Cardiac fibroblast (primary cell): ENCODE results near the gene MAB21L3.

ENCODE experiments used
- DNase-seq, 2 donors: peaks; one replicate each; pipeline versions ENCODE4 v3.0.0 to v3.0.0-alpha.2; 2010; ENCODE audit warnings: low read depth in 2 of 2
- H3K4me3 ChIP-seq, 2 donors: replicated peaks in 1 of 2; 1 replicate in 1 of 2; 2 replicates in 1 of 2; pipeline ENCODE4 v1.5.1; 2011; ENCODE audit warnings: low read depth in 2 of 2, low read length in 2 of 2, mild to moderate bottlenecking in 2 of 2, moderate library complexity in 1 of 2
- TF ChIP-seq, protein P1 (sequence below): IDR thresholded peaks from one replicate; pipeline ENCODE4 v1.5.1; 2011; ENCODE audit warnings: low read depth, mild to moderate bottlenecking, low read length, inconsistent platforms

MAB21L3 gene

DNA sequence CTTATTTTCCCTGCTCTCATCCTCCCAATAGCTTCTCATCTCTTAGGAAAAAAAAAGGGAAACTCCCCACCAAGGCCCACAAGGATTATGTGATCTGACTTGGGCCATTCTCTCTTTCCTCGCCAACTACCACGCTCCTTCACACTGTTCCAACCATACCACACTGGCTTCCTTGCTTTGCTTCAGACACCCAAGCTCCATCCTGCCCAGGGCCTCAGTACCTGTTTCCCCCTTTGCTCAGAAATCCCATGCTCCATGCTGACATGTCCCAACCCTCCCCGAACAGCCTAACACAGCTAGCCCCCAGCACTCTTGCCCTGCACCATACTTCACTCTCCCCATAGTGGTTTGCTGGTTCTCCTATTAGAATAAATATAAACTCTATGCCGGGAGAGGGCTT lies 39.2 kb downstream of the MAB21L3 start:
- TF ChIP-seq, protein P1, sequence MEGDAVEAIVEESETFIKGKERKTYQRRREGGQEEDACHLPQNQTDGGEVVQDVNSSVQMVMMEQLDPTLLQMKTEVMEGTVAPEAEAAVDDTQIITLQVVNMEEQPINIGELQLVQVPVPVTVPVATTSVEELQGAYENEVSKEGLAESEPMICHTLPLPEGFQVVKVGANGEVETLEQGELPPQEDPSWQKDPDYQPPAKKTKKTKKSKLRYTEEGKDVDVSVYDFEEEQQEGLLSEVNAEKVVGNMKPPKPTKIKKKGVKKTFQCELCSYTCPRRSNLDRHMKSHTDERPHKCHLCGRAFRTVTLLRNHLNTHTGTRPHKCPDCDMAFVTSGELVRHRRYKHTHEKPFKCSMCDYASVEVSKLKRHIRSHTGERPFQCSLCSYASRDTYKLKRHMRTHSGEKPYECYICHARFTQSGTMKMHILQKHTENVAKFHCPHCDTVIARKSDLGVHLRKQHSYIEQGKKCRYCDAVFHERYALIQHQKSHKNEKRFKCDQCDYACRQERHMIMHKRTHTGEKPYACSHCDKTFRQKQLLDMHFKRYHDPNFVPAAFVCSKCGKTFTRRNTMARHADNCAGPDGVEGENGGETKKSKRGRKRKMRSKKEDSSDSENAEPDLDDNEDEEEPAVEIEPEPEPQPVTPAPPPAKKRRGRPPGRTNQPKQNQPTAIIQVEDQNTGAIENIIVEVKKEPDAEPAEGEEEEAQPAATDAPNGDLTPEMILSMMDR: no peak
- DNase-seq: no peak

DNA sequence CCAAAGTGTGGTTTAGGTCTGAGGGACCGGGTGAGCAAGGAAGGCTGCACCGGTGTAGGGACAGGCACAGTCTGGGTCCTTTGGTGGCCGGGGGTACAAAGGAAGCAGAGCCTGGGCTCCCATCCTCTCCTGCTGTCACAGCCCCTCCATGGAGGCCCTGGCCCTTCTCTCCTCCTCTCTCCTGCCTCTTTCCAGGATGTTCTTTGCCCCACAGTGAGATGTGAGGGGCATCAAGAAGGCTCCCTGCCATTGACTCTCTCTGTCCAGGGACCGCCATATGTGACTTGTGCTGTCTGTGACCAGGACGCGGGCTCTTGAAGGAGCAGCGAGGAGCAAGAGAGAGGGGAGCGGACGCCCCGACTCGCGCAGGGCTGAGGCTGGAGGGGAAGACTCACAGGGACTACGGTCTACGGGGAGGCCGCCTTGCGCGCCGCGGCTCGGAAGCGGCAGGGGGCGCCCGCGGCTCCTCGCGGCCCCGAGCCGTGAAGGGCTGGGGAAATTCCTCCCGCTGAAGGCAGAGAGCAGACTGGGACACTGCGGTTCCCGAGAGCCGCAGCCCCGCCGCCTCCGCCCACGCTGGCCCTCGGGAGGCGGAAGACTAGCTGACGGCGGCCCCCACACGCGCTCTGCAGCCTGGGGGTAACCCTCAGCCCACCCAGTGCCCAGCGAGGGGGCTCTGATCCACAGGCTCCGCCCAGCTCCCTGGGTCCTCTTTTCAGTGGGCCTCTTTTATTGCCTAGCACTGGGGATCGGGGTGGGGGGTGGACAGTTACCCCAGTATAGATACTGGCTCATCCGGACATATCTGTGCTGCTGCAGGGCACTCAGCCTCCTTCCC lies 40.8 kb downstream of the MAB21L3 start:
- TF ChIP-seq, protein P1: peak; percentile 52
- H3K4me3 ChIP-seq: peak overlapping the region; percentile 35 to 50
- peak; percentile 67 to 81 for DNase-seq

More for the DNA sequence above, 39.2 kb downstream of the MAB21L3 start:
- H3K4me3 ChIP-seq: no peak overlapping the region

DNA sequence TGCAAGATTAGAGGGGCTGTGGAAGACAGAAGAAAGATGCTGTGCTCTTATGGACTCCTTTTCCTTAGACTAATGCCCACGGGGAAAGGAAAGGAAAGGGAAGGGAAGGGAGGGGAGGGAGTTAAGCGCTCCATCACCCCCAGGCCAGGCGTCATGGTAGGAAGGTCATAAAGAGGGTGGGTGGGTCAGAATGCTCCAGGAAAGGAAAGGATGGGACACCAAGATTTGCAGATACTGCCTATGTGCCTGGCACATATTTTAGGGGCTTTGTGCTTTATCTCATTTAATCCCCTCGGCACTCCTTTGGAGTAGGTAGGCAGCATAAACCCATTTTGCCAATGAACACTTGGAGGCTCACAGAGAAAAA lies 41.4 kb downstream of the MAB21L3 start:
- peak overlapping the region; percentile 35 to 50 for H3K4me3 ChIP-seq
- DNase-seq: no peak
- TF ChIP-seq, protein P1: no peak

DNA sequence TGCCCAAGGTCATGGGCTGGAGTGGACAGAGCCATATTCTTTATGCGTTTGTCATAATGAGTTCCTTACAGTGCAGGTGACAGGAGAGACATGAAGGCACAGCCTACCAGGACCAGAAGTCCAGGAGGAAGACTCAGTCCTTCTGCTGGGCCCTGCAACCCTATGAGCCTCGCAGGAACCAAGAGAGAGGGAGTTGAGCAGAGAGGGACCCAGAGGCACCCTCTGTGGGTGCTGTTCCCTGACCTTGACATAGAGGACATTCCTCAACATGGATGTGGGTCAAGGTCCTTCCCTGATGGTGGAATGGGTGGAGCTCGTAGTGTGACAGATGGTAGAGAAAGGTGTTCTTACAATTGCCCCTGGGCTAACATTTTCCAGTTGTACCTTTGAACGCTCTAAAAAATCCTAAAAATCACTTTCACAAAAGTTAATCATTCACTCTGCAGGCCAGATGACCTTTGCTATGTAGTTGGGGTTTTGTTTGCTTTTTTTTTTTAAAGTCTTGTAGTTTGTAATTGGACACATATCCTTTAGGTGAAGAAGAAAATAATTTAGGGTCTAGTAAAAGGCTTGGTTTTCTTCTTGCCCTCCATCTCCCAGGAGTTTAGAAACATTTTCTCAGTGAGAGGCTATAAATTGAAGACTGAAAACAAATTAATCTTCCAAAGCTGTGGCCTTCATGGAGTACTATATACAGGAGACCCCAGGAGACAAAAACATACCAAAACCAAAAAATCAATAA lies 41.9 kb downstream of the MAB21L3 start:
- TF ChIP-seq, protein P1: no peak
- H3K4me3 ChIP-seq: no peak overlapping the region
- no peak for DNase-seq

DNA sequence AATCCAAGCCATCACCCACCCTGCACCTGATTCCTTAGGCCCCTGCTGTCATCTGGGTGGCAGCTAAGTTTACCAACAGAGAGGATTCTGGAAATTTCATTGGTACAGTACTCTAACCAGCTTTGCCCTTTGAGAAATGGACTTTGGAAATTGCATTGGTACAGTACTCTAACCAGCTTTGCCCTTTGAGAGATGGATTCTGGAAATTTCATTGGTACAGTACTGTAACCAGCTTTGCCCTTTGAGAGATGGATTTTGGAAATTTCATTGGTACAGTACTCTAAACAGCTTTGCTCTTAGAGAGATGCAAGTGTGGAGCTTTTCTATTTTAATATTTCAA lies 42.5 kb downstream of the MAB21L3 start:
- no peak overlapping the region for H3K4me3 ChIP-seq
- DNase-seq: no peak
- TF ChIP-seq, protein P1: no peak

DNA sequence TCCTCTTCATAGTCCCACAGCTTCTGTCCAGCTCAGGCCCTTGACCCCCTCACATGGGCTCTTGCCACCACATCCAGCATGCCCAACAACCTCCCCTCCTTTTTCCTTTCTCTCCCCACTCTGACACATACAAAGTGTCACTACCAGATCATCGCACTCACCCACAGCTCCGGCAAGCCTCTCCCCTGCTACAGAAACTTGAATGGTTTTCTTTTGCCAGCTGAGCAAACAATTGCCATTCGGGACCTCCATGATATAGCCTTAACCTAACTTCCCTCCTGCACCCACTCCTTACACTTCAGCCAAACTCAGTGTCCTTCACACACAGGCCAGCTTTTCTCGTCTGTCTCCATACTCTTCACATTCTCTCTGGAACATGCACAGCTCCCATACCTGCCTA lies 43.3 kb downstream of the MAB21L3 start:
- no peak for DNase-seq
- TF ChIP-seq, protein P1: no peak
- no peak overlapping the region for H3K4me3 ChIP-seq
